Measurements from ENCODE around the gene TIMP2. TPM values are rescaled to one million over a fixed set of nuclear protein-coding genes. Genes with fewer than 3 reads are reported as not detected.

TIMP2 gene
- total and polyA plus RNA-seq, 2 of the 13 experiments (the other 11 are each of a cell fraction or from before 2014, with no cell fraction given): 3.8 to 8.5 TPM

- TF ChIP-seq ZNF772 (CRISPR knock-in tag; IDR thresholded peaks at IDR 0.05) (peak; percentile 98), HNF1B (CRISPR knock-in tag; IDR thresholded peaks at IDR 0.05) (peak; percentile 99), E2F1 (CRISPR knock-in tag; IDR thresholded peaks at IDR 0.05) (peak; percentile 90), ZNF646 (CRISPR knock-in tag; IDR thresholded peaks at IDR 0.05) (no peak), ZNF674 (CRISPR knock-in tag; IDR thresholded peaks at IDR 0.05; ENCODE audit: low read depth) (peak; percentile 98; the same call in 1 of the 2 replicates), MTA3 (CRISPR knock-in tag; IDR thresholded peaks at IDR 0.05) (0 out of 2 replicates have a peak, but pooled peaks have one; percentile 52), ESRRA (CRISPR knock-in tag; IDR thresholded peaks at IDR 0.05; ENCODE audit: low read depth) (peak; percentile 90), HNF4G (IDR thresholded peaks at IDR 0.05; ENCODE audit: borderline replicate concordance, low read depth, low read length) (peak; percentile 49), HNF4G (CRISPR knock-in tag; IDR thresholded peaks at IDR 0.05; ENCODE audit: borderline replicate concordance, low read depth) (peak; percentile 95), POLR2A (IDR thresholded peaks at IDR 0.05; ENCODE audit: insufficient read depth in 1 of 2, low read depth in 2 of 2, low read length in 2 of 2) (peak; percentile 57 to 91), JDP2 (CRISPR knock-in tag; IDR thresholded peaks at IDR 0.05; ENCODE audit: borderline replicate concordance) (peak; percentile 74)
- TF ChIP-seq, protein P1, sequence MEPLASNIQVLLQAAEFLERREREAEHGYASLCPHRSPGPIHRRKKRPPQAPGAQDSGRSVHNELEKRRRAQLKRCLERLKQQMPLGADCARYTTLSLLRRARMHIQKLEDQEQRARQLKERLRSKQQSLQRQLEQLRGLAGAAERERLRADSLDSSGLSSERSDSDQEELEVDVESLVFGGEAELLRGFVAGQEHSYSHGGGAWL (CRISPR knock-in tag; IDR thresholded peaks at IDR 0.05): peak; percentile 93
- TF ChIP-seq, protein P2, sequence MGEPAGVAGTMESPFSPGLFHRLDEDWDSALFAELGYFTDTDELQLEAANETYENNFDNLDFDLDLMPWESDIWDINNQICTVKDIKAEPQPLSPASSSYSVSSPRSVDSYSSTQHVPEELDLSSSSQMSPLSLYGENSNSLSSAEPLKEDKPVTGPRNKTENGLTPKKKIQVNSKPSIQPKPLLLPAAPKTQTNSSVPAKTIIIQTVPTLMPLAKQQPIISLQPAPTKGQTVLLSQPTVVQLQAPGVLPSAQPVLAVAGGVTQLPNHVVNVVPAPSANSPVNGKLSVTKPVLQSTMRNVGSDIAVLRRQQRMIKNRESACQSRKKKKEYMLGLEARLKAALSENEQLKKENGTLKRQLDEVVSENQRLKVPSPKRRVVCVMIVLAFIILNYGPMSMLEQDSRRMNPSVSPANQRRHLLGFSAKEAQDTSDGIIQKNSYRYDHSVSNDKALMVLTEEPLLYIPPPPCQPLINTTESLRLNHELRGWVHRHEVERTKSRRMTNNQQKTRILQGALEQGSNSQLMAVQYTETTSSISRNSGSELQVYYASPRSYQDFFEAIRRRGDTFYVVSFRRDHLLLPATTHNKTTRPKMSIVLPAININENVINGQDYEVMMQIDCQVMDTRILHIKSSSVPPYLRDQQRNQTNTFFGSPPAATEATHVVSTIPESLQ (CRISPR knock-in tag; conservative IDR thresholded peaks at IDR 0.05): no peak; the same call in 1 of the 2 replicates
- TF ChIP-seq, protein P3, sequence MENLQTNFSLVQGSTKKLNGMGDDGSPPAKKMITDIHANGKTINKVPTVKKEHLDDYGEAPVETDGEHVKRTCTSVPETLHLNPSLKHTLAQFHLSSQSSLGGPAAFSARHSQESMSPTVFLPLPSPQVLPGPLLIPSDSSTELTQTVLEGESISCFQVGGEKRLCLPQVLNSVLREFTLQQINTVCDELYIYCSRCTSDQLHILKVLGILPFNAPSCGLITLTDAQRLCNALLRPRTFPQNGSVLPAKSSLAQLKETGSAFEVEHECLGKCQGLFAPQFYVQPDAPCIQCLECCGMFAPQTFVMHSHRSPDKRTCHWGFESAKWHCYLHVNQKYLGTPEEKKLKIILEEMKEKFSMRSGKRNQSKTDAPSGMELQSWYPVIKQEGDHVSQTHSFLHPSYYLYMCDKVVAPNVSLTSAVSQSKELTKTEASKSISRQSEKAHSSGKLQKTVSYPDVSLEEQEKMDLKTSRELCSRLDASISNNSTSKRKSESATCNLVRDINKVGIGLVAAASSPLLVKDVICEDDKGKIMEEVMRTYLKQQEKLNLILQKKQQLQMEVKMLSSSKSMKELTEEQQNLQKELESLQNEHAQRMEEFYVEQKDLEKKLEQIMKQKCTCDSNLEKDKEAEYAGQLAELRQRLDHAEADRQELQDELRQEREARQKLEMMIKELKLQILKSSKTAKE (CRISPR knock-in tag; IDR thresholded peaks at IDR 0.05; ENCODE audit: borderline replicate concordance): peak; percentile 83
Observed at GRCh38 chr17:78840780-78841611, 84.2 kb downstream of the TIMP2 start, which contains the start of gene USP36 (continued).
